Cardiac fibroblast (primary cell): ENCODE measurements around the gene NR2F2.

Source experiments
- DNase-seq, 2 donors: peaks; one replicate each; pipeline versions ENCODE4 v3.0.0 to v3.0.0-alpha.2; 2010; ENCODE audit warnings: low read depth in 2 of 2
- H3K4me3 ChIP-seq, 2 donors: replicated peaks in 1 of 2; 1 replicate in 1 of 2; 2 replicates in 1 of 2; pipeline ENCODE4 v1.5.1; 2011; ENCODE audit warnings: low read depth in 2 of 2, low read length in 2 of 2, mild to moderate bottlenecking in 2 of 2, moderate library complexity in 1 of 2
- TF ChIP-seq, protein P1 (sequence below): IDR thresholded peaks from one replicate; pipeline ENCODE4 v1.5.1; 2011; ENCODE audit warnings: low read depth, mild to moderate bottlenecking, low read length, inconsistent platforms

Gene NR2F2

DNA sequence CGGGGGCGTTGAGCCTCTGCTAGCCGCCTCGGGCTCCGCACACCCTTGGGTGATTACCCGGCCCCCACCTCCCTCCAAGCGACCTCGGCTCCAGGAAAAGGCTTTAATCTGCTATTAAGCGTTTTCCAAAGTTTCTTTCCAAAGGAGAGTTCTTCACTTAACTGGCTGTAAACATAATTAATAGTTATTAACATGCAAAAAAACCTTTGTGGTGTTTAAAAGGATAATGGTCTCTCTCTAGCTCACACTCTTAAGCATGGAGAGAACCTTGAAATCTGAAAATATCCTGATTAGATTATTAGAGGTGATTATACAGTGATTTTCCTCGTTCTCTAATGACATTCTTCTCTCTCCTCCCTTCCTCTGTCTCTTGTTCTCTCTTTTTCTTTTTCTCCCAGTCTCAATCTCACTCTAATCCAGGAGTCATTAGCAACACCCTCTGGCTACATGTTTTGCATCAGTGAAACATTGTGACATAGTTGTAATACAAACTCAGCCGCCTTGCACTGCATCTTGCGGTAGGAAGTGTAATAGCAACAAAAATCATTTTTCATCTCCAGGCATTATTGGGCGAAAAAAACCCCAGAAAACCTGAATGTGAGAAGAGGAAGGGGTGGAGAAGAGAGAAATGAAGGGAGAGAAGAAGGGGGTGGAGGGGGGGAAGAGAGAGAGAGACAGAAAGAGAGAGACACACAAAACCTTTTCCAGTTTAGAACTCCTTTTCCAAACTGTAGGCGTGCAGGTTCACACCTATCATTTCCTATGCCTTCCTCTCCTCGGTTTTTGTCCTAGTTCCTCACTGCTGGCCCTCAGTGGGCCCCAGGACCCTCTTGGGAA lies 24.4 kb downstream of the NR2F2 start:
- peak overlapping the region; percentile 69 to 72 for H3K4me3 ChIP-seq
- TF ChIP-seq, protein P1, sequence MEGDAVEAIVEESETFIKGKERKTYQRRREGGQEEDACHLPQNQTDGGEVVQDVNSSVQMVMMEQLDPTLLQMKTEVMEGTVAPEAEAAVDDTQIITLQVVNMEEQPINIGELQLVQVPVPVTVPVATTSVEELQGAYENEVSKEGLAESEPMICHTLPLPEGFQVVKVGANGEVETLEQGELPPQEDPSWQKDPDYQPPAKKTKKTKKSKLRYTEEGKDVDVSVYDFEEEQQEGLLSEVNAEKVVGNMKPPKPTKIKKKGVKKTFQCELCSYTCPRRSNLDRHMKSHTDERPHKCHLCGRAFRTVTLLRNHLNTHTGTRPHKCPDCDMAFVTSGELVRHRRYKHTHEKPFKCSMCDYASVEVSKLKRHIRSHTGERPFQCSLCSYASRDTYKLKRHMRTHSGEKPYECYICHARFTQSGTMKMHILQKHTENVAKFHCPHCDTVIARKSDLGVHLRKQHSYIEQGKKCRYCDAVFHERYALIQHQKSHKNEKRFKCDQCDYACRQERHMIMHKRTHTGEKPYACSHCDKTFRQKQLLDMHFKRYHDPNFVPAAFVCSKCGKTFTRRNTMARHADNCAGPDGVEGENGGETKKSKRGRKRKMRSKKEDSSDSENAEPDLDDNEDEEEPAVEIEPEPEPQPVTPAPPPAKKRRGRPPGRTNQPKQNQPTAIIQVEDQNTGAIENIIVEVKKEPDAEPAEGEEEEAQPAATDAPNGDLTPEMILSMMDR: peak; percentile 59
- DNase-seq: peak; percentile 90 to 91

DNA sequence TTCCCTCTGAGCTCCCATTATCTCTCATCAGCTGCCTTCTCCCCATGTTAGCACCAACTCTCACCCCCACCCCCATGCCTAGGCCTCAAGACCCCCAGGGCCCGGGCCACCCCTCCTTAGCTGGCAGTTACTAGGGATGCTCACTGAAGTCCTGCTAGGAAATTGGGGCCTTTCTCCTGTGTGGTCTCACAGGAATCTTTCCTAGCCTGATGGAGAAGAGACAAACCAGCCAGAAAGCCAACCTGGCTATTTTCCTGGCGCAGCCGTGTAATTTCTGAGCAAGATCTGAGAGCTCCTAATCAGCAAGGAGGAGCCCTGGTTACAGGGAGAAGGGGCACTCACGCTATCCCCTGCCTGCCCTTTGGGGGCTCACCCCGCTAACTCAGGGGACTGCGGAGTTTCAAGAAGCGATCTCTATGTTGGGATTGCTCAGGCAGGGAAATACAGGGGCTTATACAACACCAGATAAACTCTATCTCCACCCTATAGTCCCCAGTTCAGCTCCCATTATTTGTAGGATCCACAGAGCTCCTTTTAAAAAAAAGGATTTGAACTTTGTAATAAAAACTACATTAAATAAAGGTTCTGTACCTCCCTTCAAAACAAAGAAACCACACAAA lies 25.2 kb downstream of the NR2F2 start:
- peak overlapping the region in 1 of 2 donors; percentile 10 for H3K4me3 ChIP-seq
- TF ChIP-seq, protein P1: no peak
- DNase-seq: no peak

DNA sequence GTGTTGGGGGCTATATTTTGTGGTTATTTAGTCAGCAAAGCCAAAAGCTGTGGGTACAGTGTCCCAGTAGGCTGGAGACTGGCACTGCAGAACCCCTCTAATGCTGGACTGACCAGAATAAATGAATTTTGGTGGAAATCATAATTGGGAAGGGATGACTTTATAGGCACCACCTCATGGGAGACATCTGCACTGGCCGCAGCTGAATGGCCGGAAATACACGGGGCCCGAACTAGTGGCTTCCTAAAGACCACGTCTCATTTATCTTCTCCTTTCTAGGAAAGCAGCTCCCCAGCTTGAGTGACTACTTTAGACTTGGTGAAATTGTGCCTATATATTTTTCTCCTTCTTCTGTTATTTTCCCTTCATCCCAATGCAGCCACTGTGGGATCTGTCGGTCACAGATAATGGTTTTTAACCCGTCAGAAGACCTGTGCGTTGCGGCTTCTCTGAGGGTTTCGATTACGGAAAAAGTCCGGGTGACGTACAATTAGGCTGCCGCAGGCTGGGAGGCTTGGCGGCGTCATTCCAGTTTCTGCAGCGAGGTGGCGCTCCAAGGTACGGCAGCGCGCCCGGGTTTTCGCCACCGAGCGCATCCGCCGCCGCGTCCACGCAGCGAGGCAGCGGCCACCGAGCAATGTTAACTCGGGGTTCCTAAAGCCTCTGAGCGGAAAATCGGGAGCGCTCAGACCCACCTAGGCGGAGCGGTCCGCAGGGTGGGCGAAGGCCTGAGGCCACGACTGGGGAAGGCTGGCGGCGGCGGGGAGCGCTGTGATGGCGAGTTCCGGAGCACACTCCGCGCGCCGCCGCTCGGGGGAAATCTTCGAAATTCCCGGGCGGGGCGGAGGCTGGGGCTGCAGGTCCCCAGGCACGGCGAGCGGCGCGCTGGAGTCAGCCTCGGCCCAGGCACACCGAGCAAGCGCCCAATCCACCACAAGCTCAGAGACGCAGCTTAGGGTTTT lies 26.3 kb downstream of the NR2F2 start:
- TF ChIP-seq, protein P1: peak; percentile 86
- peak; percentile 88 to 90 for DNase-seq
- H3K4me3 ChIP-seq: peak overlapping the region; percentile 56 to 71

DNA sequence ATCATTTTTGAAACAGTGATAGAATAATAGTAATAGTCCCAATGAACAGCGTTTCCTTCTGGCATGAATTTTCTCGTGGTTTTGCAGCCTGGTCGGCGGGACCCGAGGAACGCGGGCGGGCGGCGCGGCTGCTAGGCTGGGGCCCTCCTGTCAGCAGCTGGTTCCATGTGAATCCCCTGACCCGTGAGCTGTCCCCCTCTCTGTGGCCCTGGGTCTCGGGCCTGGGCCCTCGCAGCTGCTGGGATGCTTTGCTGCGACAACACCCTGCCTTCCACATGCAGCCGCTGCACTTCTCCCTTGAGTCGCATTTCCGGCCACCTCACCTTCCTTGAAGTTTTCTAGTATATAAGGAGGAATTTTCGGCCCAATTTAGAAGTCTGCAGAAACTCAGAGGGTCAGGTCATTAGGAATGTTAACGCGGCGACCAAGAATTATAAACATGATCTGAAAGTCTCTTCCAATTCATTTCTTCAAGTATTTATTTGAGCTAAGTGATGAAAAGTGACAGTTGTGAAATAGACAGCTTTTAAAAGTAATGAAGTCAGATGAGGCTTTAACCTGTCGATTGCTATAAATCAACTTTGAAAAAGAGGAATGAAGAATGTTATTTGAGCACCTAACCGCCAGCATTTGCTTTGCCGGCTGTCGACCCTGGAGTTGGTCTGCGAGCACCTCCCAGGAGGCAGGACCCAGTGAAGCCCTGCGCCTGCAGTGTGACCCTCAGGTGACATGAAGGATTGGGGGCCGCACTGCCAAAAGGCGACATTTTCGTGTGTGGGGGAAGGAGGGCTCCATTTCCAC lies 27.7 kb downstream of the NR2F2 start:
- TF ChIP-seq, protein P1: no peak
- H3K4me3 ChIP-seq: peak overlapping the region; percentile 6 to 71
- peak in 1 of 2 donors; percentile 44 for DNase-seq

DNA sequence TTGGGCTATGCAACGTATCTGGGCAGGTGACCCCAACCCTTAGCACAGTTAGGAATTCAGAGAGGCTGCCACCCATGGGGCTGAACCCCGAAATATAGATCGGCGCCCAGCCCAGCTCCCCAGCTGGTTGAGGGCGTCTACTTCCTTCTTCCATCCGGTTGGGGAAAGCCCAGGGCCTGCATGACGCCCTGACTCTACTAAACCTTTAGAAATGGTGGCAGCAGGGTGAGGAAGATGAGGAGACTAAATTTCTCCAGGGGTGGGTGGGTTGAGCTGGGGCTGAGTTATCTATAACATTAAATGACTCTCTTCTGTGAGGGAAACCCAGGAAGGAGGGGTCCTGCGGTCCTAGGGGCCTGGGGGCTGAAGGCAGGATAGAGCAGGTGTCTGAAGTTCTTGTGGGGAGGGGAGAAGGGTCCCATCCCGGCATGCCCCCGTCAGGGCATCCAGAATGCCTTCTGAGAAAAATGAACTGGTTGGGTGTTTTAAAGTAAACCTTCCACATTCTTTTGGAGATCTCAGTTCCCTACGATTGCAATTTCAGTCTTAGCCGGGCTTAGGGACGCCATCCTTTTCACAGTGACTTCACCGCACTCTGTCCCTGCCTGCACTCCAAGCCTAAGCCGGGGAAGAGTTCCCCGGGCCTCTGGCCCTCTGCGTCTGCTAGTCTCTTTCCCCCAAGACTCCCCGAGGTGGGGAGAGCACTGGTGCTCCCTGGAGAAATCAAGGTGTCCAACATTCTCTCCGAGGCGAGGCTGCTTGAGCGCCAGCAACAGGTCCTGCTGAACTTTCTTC lies 28.5 kb downstream of the NR2F2 start:
- TF ChIP-seq, protein P1: no peak
- peak overlapping the region in 1 of 2 donors; percentile 10 for H3K4me3 ChIP-seq
- peak in 1 of 2 donors; percentile 20 for DNase-seq
